Measurements from ENCODE around the gene ISX.

DNA sequence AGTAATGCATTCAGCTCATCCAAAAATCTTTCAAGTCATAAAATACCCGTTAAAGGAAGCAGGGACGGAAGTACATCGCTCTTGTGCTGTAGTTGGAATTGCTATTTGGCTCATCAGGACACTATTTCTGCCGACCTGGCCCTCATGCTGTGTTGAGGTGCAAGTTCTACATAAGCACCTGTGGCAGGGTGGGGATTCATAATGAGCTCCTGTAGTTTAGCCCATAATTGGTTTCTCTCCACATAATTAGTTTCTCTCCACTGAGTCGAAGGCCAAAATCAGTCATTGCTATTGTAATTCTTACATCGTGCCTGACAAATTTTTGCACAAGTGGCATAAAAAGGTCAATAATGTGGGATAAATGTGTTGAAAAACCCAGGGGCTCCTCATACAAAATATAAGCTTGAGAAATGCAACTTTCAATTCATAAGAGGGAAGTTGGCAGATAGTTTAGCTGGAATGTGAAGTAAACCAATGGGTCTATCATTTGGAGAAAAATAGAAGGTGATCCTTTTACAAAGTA lies 14.9 kb upstream of the ISX start:
- TF ChIP-seq POLR2A (IDR thresholded peaks at IDR 0.05; ENCODE audit: low read depth, low read length) (no peak), TAF1 (IDR thresholded peaks at IDR 0.05; ENCODE audit: borderline replicate concordance, low read depth, low read length) (no peak)

Data from GM12892 (cell line).